SK-N-SH treated with all-trans-retinoic acid at 6 μM for 48 hours (cell line): ENCODE measurements around the gene SAMD4A.

Experiments used
- ATAC-seq: fragments of 200-7000 bp; cut with Tn5 transposase; 3 replicates; pipeline ENCODE4 v1.9.1; 2020; ENCODE audit warnings: mild to moderate bottlenecking, moderate library complexity
- BACH2 ChIP-seq: fragments of 250-450 bp; sonication (Bioruptor Pico); IDR thresholded peaks from 2 replicates; pipeline ENCODE4 v1.9.0; 2021; ENCODE audit warnings: mild to moderate bottlenecking, borderline replicate concordance
- CREB5 ChIP-seq: fragments of 250-450 bp; sonication (Bioruptor Pico); IDR thresholded peaks from 2 replicates; pipeline ENCODE4 v1.5.1; 2020; ENCODE audit warnings: low read depth, mild to moderate bottlenecking, moderate library complexity
- CSDC2 ChIP-seq: fragments of 250-450 bp; sonication (Bioruptor Pico); IDR thresholded peaks from 2 replicates; pipeline ENCODE4 v1.5.0; 2020; ENCODE audit warnings: mild to moderate bottlenecking, moderate library complexity
- ESRRG ChIP-seq: fragments of 250-450 bp; sonication (Bioruptor Pico); IDR thresholded peaks from 2 replicates; pipeline ENCODE4 v1.6.1; 2021; ENCODE audit warnings: mild to moderate bottlenecking
- GLIS3 ChIP-seq: fragments of 250-450 bp; sonication (Bioruptor Pico); IDR thresholded peaks from 2 replicates; pipeline ENCODE4 v1.5.0; 2020; ENCODE audit warnings: mild to moderate bottlenecking, moderate library complexity
- ISL1 ChIP-seq: fragments of 250-450 bp; sonication (Bioruptor Pico); IDR thresholded peaks from 2 replicates; pipeline ENCODE4 v2.1.2; 2022; ENCODE audit warnings: mild to moderate bottlenecking, moderate library complexity
- OSR1 ChIP-seq: fragments of 250-450 bp; sonication (Bioruptor Pico); IDR thresholded peaks from 2 replicates; pipeline ENCODE4 v1.8.0; 2022; ENCODE audit warnings: moderate library complexity, mild to moderate bottlenecking, inconsistent platforms
- RARB ChIP-seq: fragments of 250-450 bp; sonication (Bioruptor Pico); IDR thresholded peaks from 2 replicates; pipeline ENCODE4 v1.8.0; 2021; ENCODE audit warnings: mild to moderate bottlenecking, moderate library complexity
- SNAI2 ChIP-seq: fragments of 250-450 bp; sonication (Bioruptor Pico); IDR thresholded peaks from 2 replicates; pipeline ENCODE4 v1.5.0; 2020; ENCODE audit warnings: mild to moderate bottlenecking, moderate library complexity
- TCF4 ChIP-seq: fragments of 250-450 bp; sonication (Bioruptor Pico); IDR thresholded peaks from 2 replicates; pipeline ENCODE4 v1.8.0; 2021; ENCODE audit warnings: mild to moderate bottlenecking, moderate library complexity, borderline replicate concordance
- TOX ChIP-seq: fragments of 250-450 bp; sonication (Bioruptor Pico); IDR thresholded peaks from 2 replicates; pipeline ENCODE4 v1.8.0; 2021; ENCODE audit warnings: mild to moderate bottlenecking, moderate library complexity, borderline replicate concordance
- ZFP3 ChIP-seq: fragments of 250-450 bp; sonication (Bioruptor Pico); IDR thresholded peaks from 2 replicates; pipeline ENCODE4 v1.5.0; 2020; ENCODE audit warnings: mild to moderate bottlenecking, moderate library complexity
- ZFP30 ChIP-seq: fragments of 450-650 bp; formaldehyde crosslinking; IDR thresholded peaks from 2 replicates; pipeline ENCODE4 v1.5.0; 2022; ENCODE audit warnings: mild to moderate bottlenecking, moderate library complexity
- ZNF565 ChIP-seq: fragments of 450-650 bp; formaldehyde crosslinking; conservative IDR thresholded peaks from 2 replicates; pipeline ENCODE4 v1.5.0; 2020; ENCODE audit warnings: low read depth, mild to moderate bottlenecking, moderate library complexity
- ZNF8 ChIP-seq: fragments of 450-650 bp; formaldehyde crosslinking; IDR thresholded peaks from 2 replicates; pipeline ENCODE4 v1.5.0; 2020; ENCODE audit warnings: mild to moderate bottlenecking, moderate library complexity
- TF ChIP-seq, protein P1 (sequence below): fragments of 250-450 bp; sonication (Bioruptor Pico); IDR thresholded peaks from 2 replicates; pipeline ENCODE4 v1.8.0; 2020; ENCODE audit warnings: mild to moderate bottlenecking, moderate library complexity, borderline replicate concordance
- TF ChIP-seq, protein P2 (sequence below): fragments of 250-450 bp; sonication (Bioruptor Pico); IDR thresholded peaks from 2 replicates; pipeline ENCODE4 v1.8.0; 2021; ENCODE audit warnings: low read depth, mild to moderate bottlenecking, moderate library complexity, borderline replicate concordance
- TF ChIP-seq, protein P3 (sequence below): fragments of 250-450 bp; sonication (Bioruptor Pico); IDR thresholded peaks from 2 replicates; pipeline ENCODE4 v1.5.1; 2021; ENCODE audit warnings: mild to moderate bottlenecking, moderate library complexity

SAMD4A gene

DNA sequence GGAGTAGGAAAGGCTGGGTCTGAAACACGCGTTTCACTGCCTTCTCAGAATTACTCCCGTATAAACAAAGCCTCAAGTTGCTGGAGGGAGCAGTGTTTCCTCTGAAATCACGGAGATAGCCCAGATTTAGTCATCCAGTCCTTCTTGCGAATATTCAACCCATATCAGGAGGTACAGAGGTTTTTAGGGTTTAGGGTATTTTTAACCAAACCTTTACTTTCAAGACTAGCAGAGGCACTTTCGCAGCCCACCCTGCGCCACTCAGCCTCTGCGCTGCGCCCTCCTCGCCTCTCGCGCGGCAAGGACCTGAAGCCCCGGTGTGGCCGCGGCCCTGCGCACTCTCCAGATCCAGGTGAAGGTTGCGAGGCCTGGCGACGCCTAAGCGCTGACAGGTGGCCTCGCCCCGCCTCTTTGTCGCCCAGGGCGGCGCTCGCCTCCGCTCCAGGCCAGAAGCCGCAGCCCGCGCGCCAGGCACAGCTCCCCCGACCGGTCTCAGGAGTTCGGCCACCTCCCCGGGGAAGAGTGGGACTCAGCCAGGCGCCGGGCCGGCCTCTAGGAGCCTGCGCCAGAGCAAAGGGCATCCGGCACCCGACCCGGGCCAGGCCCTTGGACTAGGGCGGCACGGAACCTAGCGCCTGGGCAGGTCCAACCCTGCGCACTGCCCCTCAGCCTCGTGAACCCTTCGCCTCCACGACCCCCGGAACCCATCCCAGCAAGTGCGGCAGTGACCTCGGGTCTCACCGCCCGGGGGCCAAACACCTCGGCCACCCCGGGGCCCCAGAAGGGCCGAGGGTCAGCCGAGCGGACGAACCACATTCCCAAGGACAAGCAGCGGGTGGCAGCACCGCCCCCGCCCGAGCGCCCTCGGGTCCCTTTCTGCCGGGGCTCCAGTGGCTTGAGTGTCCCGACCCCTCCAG lies 1.8 kb upstream of the SAMD4A start:
- TF ChIP-seq ZNF8, result no peak
- no peak for TF ChIP-seq ZFP3 (CRISPR knock-in tag)
- no peak for TF ChIP-seq TOX (CRISPR knock-in tag)
- ATAC-seq, result peak; percentile 47

GRCh38 chr14:54565785-54566409 lies 1.0 kb upstream of the SAMD4A start:
- no peak for TF ChIP-seq CREB5
- TF ChIP-seq SNAI2 (CRISPR knock-in tag), result no peak
- no peak for TF ChIP-seq ZNF8
- TF ChIP-seq, protein P1, sequence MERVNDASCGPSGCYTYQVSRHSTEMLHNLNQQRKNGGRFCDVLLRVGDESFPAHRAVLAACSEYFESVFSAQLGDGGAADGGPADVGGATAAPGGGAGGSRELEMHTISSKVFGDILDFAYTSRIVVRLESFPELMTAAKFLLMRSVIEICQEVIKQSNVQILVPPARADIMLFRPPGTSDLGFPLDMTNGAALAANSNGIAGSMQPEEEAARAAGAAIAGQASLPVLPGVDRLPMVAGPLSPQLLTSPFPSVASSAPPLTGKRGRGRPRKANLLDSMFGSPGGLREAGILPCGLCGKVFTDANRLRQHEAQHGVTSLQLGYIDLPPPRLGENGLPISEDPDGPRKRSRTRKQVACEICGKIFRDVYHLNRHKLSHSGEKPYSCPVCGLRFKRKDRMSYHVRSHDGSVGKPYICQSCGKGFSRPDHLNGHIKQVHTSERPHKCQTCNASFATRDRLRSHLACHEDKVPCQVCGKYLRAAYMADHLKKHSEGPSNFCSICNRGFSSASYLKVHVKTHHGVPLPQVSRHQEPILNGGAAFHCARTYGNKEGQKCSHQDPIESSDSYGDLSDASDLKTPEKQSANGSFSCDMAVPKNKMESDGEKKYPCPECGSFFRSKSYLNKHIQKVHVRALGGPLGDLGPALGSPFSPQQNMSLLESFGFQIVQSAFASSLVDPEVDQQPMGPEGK (CRISPR knock-in tag), result peak; percentile 97; the same call in 1 of the 2 replicates
- ATAC-seq, result peak; percentile 65

DNA sequence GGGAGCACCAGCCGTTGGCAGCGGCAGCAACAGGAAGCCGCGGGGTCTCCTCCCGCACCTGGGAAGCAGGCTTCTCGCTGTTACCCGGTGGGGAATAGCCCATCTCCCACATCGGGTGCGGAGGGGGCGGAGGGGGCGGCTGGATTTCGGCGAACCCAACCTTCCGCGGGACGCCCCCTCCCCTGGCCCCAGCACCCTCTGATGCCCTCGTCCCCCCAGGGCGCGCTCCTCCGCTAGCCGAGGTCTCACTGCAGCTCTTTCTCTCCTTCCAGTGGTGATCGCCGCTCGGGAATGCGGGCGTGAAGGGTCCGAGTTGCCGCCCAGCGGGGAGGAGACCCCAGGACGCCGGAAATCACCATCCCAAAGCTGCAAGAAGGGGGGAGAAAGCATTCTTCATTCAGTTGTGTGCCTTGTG lies 303 bp downstream of the SAMD4A start:
- ATAC-seq, result peak; percentile 11
- TF ChIP-seq ZNF565 (CRISPR knock-in tag) (no peak), CSDC2 (CRISPR knock-in tag) (no peak), OSR1 (CRISPR knock-in tag) (no peak), TCF4 (CRISPR knock-in tag) (no peak), TOX (CRISPR knock-in tag) (no peak), RARB (no peak), GLIS3 (CRISPR knock-in tag) (no peak), ESRRG (CRISPR knock-in tag) (no peak)
- TF ChIP-seq, protein P2, sequence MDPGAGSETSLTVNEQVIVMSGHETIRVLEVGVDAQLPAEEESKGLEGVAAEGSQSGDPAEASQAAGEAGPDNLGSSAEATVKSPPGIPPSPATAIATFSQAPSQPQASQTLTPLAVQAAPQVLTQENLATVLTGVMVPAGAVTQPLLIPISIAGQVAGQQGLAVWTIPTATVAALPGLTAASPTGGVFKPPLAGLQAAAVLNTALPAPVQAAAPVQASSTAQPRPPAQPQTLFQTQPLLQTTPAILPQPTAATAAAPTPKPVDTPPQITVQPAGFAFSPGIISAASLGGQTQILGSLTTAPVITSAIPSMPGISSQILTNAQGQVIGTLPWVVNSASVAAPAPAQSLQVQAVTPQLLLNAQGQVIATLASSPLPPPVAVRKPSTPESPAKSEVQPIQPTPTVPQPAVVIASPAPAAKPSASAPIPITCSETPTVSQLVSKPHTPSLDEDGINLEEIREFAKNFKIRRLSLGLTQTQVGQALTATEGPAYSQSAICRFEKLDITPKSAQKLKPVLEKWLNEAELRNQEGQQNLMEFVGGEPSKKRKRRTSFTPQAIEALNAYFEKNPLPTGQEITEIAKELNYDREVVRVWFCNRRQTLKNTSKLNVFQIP (CRISPR knock-in tag), result no peak
- TF ChIP-seq, protein P1 (CRISPR knock-in tag), result no peak

DNA sequence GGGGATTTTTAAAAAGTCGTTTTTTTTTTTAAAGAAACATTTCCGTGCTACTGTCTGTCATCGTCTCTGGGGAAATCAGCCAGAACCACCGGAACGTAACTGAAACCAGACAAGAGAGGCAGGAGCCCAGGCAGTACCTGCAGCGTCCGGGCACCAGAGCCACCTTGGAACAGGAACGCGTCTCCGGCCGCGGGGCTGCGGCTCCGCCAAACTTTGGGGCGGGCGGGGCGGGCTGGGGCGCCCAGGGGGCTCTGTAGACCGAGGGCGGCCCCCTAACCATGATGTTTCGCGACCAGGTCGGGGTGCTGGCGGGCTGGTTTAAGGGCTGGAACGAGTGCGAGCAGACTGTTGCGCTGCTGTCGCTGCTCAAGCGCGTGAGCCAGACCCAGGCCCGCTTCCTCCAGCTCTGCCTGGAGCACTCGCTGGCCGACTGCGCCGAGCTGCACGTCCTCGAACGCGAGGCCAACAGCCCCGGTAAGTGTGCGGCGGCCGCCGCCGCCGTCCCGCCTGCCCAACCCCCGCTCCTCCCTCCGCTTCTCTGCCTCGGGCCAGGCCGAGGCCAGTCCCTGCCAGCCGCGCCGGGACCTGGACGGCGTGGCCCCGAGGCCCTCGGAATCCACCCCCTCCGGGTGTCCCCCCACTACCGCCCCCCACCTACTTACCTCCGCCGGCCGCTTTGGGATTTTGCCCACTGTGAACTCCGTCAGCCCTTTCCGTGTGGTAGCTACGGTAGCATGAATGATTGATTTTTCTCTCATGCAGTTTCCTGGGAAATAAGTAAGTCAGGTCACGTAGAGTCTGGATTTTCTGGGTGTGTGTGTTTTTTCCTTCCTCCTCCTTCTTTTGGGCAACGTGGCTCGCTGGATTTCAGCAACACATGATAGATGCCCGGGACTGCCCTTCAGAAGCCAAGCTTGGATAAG lies 972 bp downstream of the SAMD4A start:
- TF ChIP-seq, protein P1 (CRISPR knock-in tag), result no peak
- TF ChIP-seq SNAI2 (CRISPR knock-in tag) (no peak), CREB5 (no peak), ISL1 (CRISPR knock-in tag) (no peak), OSR1 (CRISPR knock-in tag) (no peak), TCF4 (CRISPR knock-in tag) (no peak), ZFP30 (CRISPR knock-in tag) (no peak), BACH2 (CRISPR knock-in tag) (no peak), RARB (no peak)
- TF ChIP-seq, protein P2 (CRISPR knock-in tag), result no peak
- TF ChIP-seq, protein P3, sequence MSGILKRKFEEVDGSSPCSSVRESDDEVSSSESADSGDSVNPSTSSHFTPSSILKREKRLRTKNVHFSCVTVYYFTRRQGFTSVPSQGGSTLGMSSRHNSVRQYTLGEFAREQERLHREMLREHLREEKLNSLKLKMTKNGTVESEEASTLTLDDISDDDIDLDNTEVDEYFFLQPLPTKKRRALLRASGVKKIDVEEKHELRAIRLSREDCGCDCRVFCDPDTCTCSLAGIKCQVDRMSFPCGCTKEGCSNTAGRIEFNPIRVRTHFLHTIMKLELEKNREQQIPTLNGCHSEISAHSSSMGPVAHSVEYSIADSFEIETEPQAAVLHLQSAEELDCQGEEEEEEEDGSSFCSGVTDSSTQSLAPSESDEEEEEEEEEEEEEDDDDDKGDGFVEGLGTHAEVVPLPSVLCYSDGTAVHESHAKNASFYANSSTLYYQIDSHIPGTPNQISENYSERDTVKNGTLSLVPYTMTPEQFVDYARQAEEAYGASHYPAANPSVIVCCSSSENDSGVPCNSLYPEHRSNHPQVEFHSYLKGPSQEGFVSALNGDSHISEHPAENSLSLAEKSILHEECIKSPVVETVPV (CRISPR knock-in tag), result no peak
- peak; percentile 14 for ATAC-seq
